HCT116 (cell line): ENCODE data around the gene STAB1.

ENCODE experiments used
- CTCF ChIP-seq, 3 experiments: fragments of 200-600 bp in 1 of 3; sonication (generic) in 1 of 3; IDR thresholded peaks in 2 of 3; conservative IDR thresholded peaks in 1 of 3; 2 replicates each; pipeline ENCODE4 v1.5.1; 2012 to 2017; ENCODE audit warnings: low read depth in 2 of 3, low read length in 2 of 3, antibody characterized with exemption in 1 of 3, borderline replicate concordance in 1 of 3, control low read depth in 1 of 3, mild to moderate bottlenecking in 1 of 3, mixed read lengths in 1 of 3, mixed run types in 1 of 3, moderate library complexity in 1 of 3; ENCODE audit not compliant: insufficient read depth in 1 of 3
- EZH2 ChIP-seq: fragments of 200-600 bp; sonication (generic); IDR thresholded peaks from 2 replicates; pipeline ENCODE4 v1.6.1; 2017; ENCODE audit warnings: antibody characterized with exemption, mixed run types
- MAX ChIP-seq: IDR thresholded peaks from 2 replicates; pipeline ENCODE4 v1.6.1; 2012
- POLR2A ChIP-seq: IDR thresholded peaks from 2 replicates; pipeline ENCODE4 v1.7.0; 2011; ENCODE audit warnings: borderline replicate concordance; ENCODE audit not compliant: insufficient read depth, insufficient read length; ENCODE audit errors: extremely low read depth
- REST ChIP-seq: IDR thresholded peaks from 2 replicates; pipeline ENCODE4 v1.6.1; 2012; ENCODE audit warnings: low read depth

GRCh38 chr3:52493232-52494017 lies 1.7 kb upstream of the STAB1 start:
- TF ChIP-seq MAX = no peak
- TF ChIP-seq CTCF (IDR thresholded peaks at IDR 0.05 in 2 of 3, conservative IDR thresholded peaks at IDR 0.05 in 1 of 3; ENCODE audit: borderline replicate concordance in 1 of 3, insufficient read depth in 1 of 3, low read depth in 2 of 3, low read length in 2 of 3) = no peak
- TF ChIP-seq EZH2 = no peak
- no peak for TF ChIP-seq REST
- no peak for TF ChIP-seq POLR2A
